AG10803 (cell line): ENCODE results near the gene RNF133.
"Not testable (repeated sequence)": the region's sequence is repeated elsewhere in the genome, so short reads cannot be mapped to it uniquely, and the experiment has no call there.

ENCODE experiments used
- DNase-seq: peaks from one replicate; pipeline ENCODE4 v3.0.0; 2010; ENCODE audit warnings: low read depth
- H3K4me3 ChIP-seq: 2 replicates; pipeline ENCODE4 v1.5.1; 2011; ENCODE audit warnings: mild to moderate bottlenecking, low read length, control low read depth
- TF ChIP-seq, protein P1 (sequence below): conservative IDR thresholded peaks from 2 replicates; pipeline ENCODE4 v1.5.1; 2011; ENCODE audit warnings: mild to moderate bottlenecking, low read length, control low read depth, inconsistent platforms

The RNF133 gene

DNA sequence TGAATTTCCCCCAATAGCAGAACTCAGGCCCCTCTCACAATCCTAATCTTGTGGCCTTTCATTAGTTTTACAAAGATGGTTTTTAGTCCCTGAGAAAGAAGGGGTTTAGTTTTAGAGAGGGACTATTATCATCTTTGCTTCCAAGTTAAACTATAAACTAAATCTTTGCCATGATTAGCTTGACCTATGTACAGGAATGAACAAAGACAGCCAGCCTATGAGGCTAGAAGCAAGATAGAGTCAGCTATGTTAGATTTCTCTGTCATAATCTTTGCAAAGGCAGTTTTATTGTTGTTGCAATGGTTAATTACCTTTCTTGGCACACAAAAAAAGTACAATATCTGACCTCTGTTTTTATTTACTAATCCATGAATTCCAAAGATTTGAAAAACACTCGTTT lies 19.1 kb downstream of the RNF133 start:
- DNase-seq: no peak
- H3K4me3 ChIP-seq: no peak overlapping the region
- TF ChIP-seq, protein P1, sequence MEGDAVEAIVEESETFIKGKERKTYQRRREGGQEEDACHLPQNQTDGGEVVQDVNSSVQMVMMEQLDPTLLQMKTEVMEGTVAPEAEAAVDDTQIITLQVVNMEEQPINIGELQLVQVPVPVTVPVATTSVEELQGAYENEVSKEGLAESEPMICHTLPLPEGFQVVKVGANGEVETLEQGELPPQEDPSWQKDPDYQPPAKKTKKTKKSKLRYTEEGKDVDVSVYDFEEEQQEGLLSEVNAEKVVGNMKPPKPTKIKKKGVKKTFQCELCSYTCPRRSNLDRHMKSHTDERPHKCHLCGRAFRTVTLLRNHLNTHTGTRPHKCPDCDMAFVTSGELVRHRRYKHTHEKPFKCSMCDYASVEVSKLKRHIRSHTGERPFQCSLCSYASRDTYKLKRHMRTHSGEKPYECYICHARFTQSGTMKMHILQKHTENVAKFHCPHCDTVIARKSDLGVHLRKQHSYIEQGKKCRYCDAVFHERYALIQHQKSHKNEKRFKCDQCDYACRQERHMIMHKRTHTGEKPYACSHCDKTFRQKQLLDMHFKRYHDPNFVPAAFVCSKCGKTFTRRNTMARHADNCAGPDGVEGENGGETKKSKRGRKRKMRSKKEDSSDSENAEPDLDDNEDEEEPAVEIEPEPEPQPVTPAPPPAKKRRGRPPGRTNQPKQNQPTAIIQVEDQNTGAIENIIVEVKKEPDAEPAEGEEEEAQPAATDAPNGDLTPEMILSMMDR: no peak

DNA sequence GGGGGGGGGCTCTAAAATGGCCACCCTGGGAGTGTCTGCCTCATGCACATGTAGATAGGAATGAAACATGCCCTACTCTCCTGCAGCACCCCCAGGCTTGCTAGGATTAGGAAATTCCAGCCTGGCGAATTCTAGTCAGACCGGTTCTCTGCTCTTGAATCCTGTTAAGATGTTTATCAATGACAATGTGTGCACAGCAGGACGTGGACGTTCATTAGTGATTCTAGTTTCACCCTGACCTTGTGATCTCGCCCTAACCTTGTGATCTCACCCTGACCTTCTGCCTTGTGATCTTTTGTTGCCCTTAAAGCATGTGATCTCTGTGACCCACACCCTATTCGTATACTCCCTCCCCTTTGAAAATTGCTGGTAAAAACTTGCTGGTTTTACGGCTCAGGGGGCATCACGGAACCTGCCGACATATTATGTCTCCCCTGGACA lies 19.6 kb downstream of the RNF133 start:
- not testable (repeated sequence) for H3K4me3 ChIP-seq, DNase-seq

DNA sequence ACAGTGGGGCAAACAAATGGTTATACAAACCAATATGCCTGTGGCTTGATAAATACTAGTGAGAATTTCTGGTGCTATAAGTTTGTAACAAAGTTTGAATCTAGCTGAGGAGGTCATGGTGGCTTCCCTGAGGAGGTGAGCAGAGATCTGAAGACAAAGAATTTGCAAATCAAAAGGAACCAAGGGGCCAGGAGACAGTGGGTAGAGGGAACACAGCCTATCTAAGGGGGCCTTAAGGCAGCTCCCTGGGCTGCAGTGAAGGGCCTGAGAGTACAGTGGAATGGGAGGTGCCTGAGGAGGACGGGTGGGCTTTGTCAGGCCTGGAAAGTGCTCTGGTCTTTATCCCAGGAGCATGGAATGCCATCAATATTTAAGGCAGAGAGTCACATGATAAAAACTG lies 21.8 kb downstream of the RNF133 start:
- TF ChIP-seq, protein P1: no peak
- no peak overlapping the region for H3K4me3 ChIP-seq
- no peak for DNase-seq

DNA sequence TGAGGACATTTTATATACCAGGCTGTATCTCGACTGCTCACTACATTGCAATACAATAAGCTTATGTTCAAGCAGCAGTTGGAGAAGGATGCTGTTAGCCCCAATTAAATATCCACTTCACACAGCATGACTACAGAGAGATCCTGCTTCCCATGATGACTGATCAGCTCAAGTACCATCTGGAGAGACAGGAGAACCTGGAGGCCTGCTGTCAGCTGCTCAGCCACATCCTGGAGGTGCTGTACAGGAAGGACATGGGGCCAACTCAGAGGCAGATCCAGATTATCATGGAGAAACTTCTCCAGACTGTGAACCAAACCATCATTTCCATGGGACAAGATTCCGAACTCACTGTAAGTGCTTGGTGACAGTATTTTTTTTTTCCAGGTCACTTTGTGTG lies 22.5 kb downstream of the RNF133 start:
- TF ChIP-seq, protein P1: no peak
- DNase-seq: no peak

DNA sequence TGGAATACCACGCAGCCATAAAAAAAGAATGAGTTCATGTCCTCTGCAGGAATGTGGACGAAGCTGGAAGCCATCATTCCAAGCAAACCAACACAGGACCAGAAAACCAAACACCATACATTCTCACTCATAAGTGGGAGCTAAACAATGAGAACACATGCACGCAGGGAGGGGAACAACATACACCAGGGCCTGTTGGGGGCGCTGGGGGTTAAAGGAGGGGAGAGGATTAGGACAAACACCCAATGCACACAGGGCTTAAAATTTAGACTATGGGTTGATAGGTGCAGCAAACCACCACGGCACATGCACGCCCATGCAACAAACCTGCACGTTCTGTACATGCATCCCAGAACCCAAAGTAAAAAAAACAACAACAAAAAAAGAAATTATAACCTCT lies 23.3 kb downstream of the RNF133 start:
- TF ChIP-seq, protein P1: no peak
- DNase-seq: no peak
- no peak overlapping the region for H3K4me3 ChIP-seq

More for the DNA sequence above, 22.5 kb downstream of the RNF133 start:
- H3K4me3 ChIP-seq: no peak overlapping the region

DNA sequence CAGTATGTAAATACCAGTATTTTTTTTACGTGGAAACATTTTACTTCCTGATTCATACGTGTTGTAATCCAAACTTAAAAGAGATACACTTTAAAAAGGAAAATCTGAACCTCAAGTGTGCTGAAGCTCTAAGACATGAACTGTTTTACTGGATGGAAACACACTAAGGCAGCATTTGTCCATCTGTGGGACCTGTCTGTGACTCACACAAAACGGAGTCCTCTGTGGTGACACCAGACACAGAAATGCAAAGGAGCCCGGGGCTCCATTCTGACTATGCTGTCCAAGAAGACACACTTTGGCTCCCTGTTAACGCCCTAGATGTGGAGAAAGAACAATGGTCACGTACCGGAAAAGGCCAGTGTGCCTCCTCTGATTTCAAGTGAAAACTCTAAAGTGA lies 23.9 kb downstream of the RNF133 start:
- H3K4me3 ChIP-seq: no peak overlapping the region
- TF ChIP-seq, protein P1: no peak
- DNase-seq: no peak

DNA sequence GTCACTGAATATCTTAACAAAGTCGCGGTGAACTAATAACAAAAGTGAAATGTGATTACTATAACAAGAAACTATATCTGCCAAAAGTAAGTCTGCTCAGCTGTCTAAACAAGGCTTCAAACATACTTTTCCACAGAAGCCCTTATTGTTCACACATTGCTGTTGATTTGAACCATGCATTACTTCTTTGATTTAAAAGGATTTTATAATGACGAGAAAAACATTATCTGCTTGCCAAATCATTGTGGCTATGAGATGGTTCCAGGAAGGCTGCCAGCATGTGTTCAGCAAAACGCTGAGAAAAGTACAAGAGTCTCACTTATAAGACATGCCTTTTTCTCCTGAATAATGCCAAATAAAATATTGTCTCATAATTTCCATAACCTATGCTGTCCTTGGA lies 24.4 kb downstream of the RNF133 start:
- H3K4me3 ChIP-seq: no peak overlapping the region
- TF ChIP-seq, protein P1: no peak
- peak; percentile 47 for DNase-seq

DNA sequence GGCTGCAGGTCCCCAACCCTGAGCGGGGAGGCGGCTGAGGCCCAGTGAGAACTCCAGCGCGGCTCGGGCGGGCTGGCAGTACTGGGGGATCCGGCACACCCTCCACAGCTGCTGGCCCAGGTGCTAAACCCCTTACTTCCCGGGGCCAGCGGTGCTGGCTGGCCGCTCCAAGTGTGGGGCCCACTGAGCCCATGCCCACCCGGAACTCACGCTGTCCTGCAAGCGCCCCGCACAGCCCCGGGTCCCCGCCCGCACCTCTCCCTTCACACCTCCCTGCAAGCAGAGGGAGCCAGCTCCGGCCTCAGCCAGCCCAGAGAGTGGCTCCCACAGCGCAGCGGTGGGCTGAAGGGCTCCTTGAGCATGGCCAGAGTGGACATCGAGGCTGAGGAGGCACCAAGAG lies 25.0 kb downstream of the RNF133 start:
- TF ChIP-seq, protein P1: no peak
- no peak overlapping the region for H3K4me3 ChIP-seq
- DNase-seq: no peak
